ENCODE results near the gene NELFB. TPM values are rescaled to one million over a fixed set of nuclear protein-coding genes. Genes with fewer than 3 reads are reported as not detected.
A peak's percentile ranks its signal among the peaks of the same experiment; 100 is the strongest.

The NELFB gene
- total RNA-seq, 2 donors from 2014 or later = 37.2 to 40.6 TPM

GRCh38 chr9:137314561-137315560, 59.7 kb downstream of the NELFB start:
- ATAC-seq (ENCODE audit: insufficient number of reproducible peaks, low FRiP score, low read depth) (no peak), DNase-seq (ENCODE audit: low spot score) (no peak)
- no peaks in the 10 kb centered on the region for H3K27me3 ChIP-seq (replicated peaks; ENCODE audit: insufficient read depth)
- H3K9me3 ChIP-seq = no peaks in the 10 kb centered on the region
- no peaks in the 10 kb centered on the region for H3K36me3 ChIP-seq
- TF ChIP-seq CTCF (IDR thresholded peaks at IDR 0.05) = no peak
- H3K27ac ChIP-seq = no peak overlapping the region
- peaks cover 4 to 17% of the 10 kb centered on the region in 2 donors for H3K4me1 ChIP-seq (ENCODE audit: control insufficient read depth in 1 of 2, low read depth in 2 of 2)
- H3K4me3 ChIP-seq = no peak overlapping the region

GRCh38 chr9:137315581-137316011, 60.5 kb downstream of the NELFB start:
- H3K4me1 ChIP-seq (ENCODE audit: control insufficient read depth in 1 of 2, low read depth in 2 of 2) = peaks cover 4 to 17% of the 10 kb centered on the region in 2 donors
- no peak for DNase-seq (ENCODE audit: low spot score)
- H3K9me3 ChIP-seq = no peaks in the 10 kb centered on the region
- no peak for TF ChIP-seq CTCF (IDR thresholded peaks at IDR 0.05)
- H3K27ac ChIP-seq = no peak overlapping the region
- ATAC-seq (ENCODE audit: insufficient number of reproducible peaks, low FRiP score, low read depth) = no peak
- H3K36me3 ChIP-seq = no peaks in the 10 kb centered on the region
- no peaks in the 10 kb centered on the region for H3K27me3 ChIP-seq (replicated peaks; ENCODE audit: insufficient read depth)
- H3K4me3 ChIP-seq = peak overlapping the region; percentile 41

GRCh38 chr9:137316012-137316981, 61.2 kb downstream of the NELFB start:
- H3K27ac ChIP-seq = no peak overlapping the region
- ATAC-seq (ENCODE audit: insufficient number of reproducible peaks, low FRiP score, low read depth) (no peak), DNase-seq (ENCODE audit: low spot score) (no peak)
- H3K4me1 ChIP-seq (ENCODE audit: control insufficient read depth in 1 of 2, low read depth in 2 of 2) = peaks cover 4 to 17% of the 10 kb centered on the region in 2 donors
- no peaks in the 10 kb centered on the region for H3K9me3 ChIP-seq
- no peaks in the 10 kb centered on the region for H3K27me3 ChIP-seq (replicated peaks; ENCODE audit: insufficient read depth)
- TF ChIP-seq CTCF (IDR thresholded peaks at IDR 0.05) = no peak
- H3K4me3 ChIP-seq = peak overlapping the region; percentile 41
- H3K36me3 ChIP-seq = no peaks in the 10 kb centered on the region

GRCh38 chr9:137317021-137317717, 62.0 kb downstream of the NELFB start:
- no peak overlapping the region for H3K4me3 ChIP-seq
- no peak for DNase-seq (ENCODE audit: low spot score)
- no peak overlapping the region for H3K27ac ChIP-seq
- no peaks in the 10 kb centered on the region for H3K9me3 ChIP-seq
- H3K27me3 ChIP-seq (replicated peaks; ENCODE audit: insufficient read depth) = no peaks in the 10 kb centered on the region
- TF ChIP-seq CTCF (IDR thresholded peaks at IDR 0.05) = no peak
- H3K36me3 ChIP-seq = no peaks in the 10 kb centered on the region
- ATAC-seq (ENCODE audit: insufficient number of reproducible peaks, low FRiP score, low read depth) = no peak
- H3K4me1 ChIP-seq (ENCODE audit: control insufficient read depth in 1 of 2, low read depth in 2 of 2) = peaks cover 4 to 17% of the 10 kb centered on the region in 2 donors
